A549 (cell line): Measurements from ENCODE around the gene RNF112. TPM values are rescaled to one million over a fixed set of nuclear protein-coding genes. Genes with fewer than 3 reads are reported as not detected.

Experiments used
- ATAC-seq, 2 experiments: fragments of 200-7000 bp in 1 of 2; fragments of >200 bp in 1 of 2; cut with Nextera tagmentation in 1 of 2; cut with Tn5 transposase in 1 of 2; 3 replicates each; pipeline versions ENCODE4 v1.8.0 to v1.9.1; 2018 to 2020; ENCODE audit warnings: mild to moderate bottlenecking in 1 of 2, moderate library complexity in 1 of 2
- CTCF ChIA-PET: fragments of 300-600 bp; sonication (Branson Sonifier 250); formaldehyde crosslinking; extraction: SDS; loops from one replicate; lab custom pipeline; 2021; ENCODE audit warnings: antibody characterized with exemption, inconsistent platforms; lab: Yijun Ruan, JAX
- POLR2A ChIA-PET: fragments of 350-600 bp; formaldehyde crosslinking; extraction: SDS; loops from one replicate; lab custom pipeline; 2021; ENCODE audit warnings: antibody characterized with exemption, inconsistent platforms; lab: Yijun Ruan, JAX
- DNase-seq, 2 experiments: peaks; one replicate each; pipeline versions ENCODE4 v3.0.0 to v3.0.0-alpha.2; 2011 to 2016; ENCODE audit warnings: low read depth in 1 of 2, low spot score in 1 of 2
- FAIRE-seq: peaks from 2 replicates; lab custom pipeline; 2011; peaks lifted over from hg19 to GRCh38; lab: Jason Lieb, UNC
- H3K27ac ChIP-seq, 2 experiments: fragments of >200 bp; sonication (Bioruptor Twin); formaldehyde crosslinking; 3 replicates each; pipeline ENCODE4 v1.5.1; 2016 to 2017
- H3K4me1 ChIP-seq: fragments of >200 bp; sonication (Bioruptor Twin); formaldehyde crosslinking; 3 replicates; pipeline ENCODE4 v1.6.1; 2016
- H3K4me2 ChIP-seq: fragments of >200 bp; sonication (Bioruptor Twin); formaldehyde crosslinking; 3 replicates; pipeline ENCODE4 v1.6.1; 2016
- H3K4me3 ChIP-seq: fragments of >200 bp; sonication (Bioruptor Twin); formaldehyde crosslinking; 3 replicates; pipeline ENCODE4 v1.5.1; 2016
- H3K9me3 ChIP-seq: fragments of >200 bp; sonication (Bioruptor Twin); formaldehyde crosslinking; 3 replicates; pipeline ENCODE4 v1.6.1; 2016
- BHLHE40 ChIP-seq: IDR thresholded peaks from 2 replicates; pipeline ENCODE4 v1.6.1; 2012; ENCODE audit warnings: low read depth, low read length, inconsistent platforms
- CBX2 ChIP-seq: fragments of 200-600 bp; sonication (generic); IDR thresholded peaks from 2 replicates; pipeline ENCODE4 v1.6.1; 2016; ENCODE audit warnings: low read depth, mild to moderate bottlenecking, borderline replicate concordance
- CEBPB ChIP-seq, 2 experiments: fragments of >200 bp in 1 of 2; sonication (Bioruptor Twin) in 1 of 2; formaldehyde crosslinking in 1 of 2; IDR thresholded peaks; 2 replicates each; pipeline ENCODE4 v1.6.1; 2012 to 2016
- CHD2 ChIP-seq: fragments of 150-350 bp; IDR thresholded peaks from 2 replicates; pipeline ENCODE4 v1.6.1; 2014; ENCODE audit warnings: low read length; ENCODE audit not compliant: partially characterized antibody
- CHD4 ChIP-seq: fragments of 200-600 bp; sonication (generic); IDR thresholded peaks from 2 replicates; pipeline ENCODE4 v1.6.1; 2016; ENCODE audit warnings: antibody characterized with exemption, mild to moderate bottlenecking, borderline replicate concordance
- EHF ChIP-seq: fragments of 250-450 bp; sonication (Bioruptor Pico); IDR thresholded peaks from 2 replicates; pipeline ENCODE4 v1.5.0; 2020; ENCODE audit warnings: mild to moderate bottlenecking
- EHMT2 ChIP-seq: fragments of 200-600 bp; sonication (generic); IDR thresholded peaks from 2 replicates; pipeline ENCODE4 v1.6.1; 2016; ENCODE audit warnings: antibody characterized with exemption, low read depth, mild to moderate bottlenecking, moderate library complexity
- FOXS1 ChIP-seq: fragments of 250-450 bp; sonication (Bioruptor Pico); IDR thresholded peaks from 2 replicates; pipeline ENCODE4 v1.5.0; 2020; ENCODE audit warnings: mild to moderate bottlenecking, moderate library complexity
- GATA3 ChIP-seq: IDR thresholded peaks from 2 replicates; pipeline ENCODE4 v1.6.1; 2012; ENCODE audit warnings: borderline replicate concordance
- HOXA7 ChIP-seq: fragments of 250-450 bp; sonication (Bioruptor Pico); IDR thresholded peaks from 2 replicates; pipeline ENCODE4 v1.5.0; 2020; ENCODE audit warnings: mild to moderate bottlenecking, moderate library complexity
- JUN ChIP-seq, 2 experiments: fragments of >200 bp; sonication (Bioruptor Twin); formaldehyde crosslinking; IDR thresholded peaks; 2 replicates in 1 of 2; 3 replicates in 1 of 2; pipeline ENCODE4 v1.6.1; 2016 to 2017
- KDM1A ChIP-seq: fragments of 200-600 bp; sonication (generic); IDR thresholded peaks from 2 replicates; pipeline ENCODE4 v1.6.1; 2016; ENCODE audit warnings: low read depth, mild to moderate bottlenecking
- MAFK ChIP-seq: fragments of 450-650 bp; IDR thresholded peaks from 2 replicates; pipeline ENCODE4 v1.6.1; 2014; ENCODE audit not compliant: partially characterized antibody
- MAZ ChIP-seq: fragments of 150-350 bp; IDR thresholded peaks from 2 replicates; pipeline ENCODE4 v1.6.1; 2014; ENCODE audit warnings: antibody characterized with exemption, low read depth, low read length, borderline replicate concordance
- MYC ChIP-seq: IDR thresholded peaks from 2 replicates; pipeline ENCODE4 v1.6.1; 2012; ENCODE audit warnings: mild to moderate bottlenecking, inconsistent platforms, low read length, improper control_type of control experiment, borderline replicate concordance
- NPAS2 ChIP-seq: fragments of 250-450 bp; sonication (Bioruptor Pico); IDR thresholded peaks from 2 replicates; pipeline ENCODE4 v1.8.0; 2022; ENCODE audit warnings: mild to moderate bottlenecking, moderate library complexity, borderline replicate concordance
- RCOR1 ChIP-seq: fragments of 150-350 bp; IDR thresholded peaks from 2 replicates; pipeline ENCODE4 v1.6.1; 2014; ENCODE audit warnings: antibody characterized with exemption, low read length, low read depth
- RFX5 ChIP-seq: fragments of 450-650 bp; IDR thresholded peaks from 2 replicates; pipeline ENCODE4 v1.7.1; 2014; ENCODE audit warnings: antibody characterized with exemption, mild to moderate bottlenecking, moderate library complexity
- RNF2 ChIP-seq: fragments of 200-600 bp; sonication (generic); IDR thresholded peaks from 2 replicates; pipeline ENCODE4 v1.6.1; 2016; ENCODE audit warnings: low read depth, mild to moderate bottlenecking, antibody characterized with exemption, moderate library complexity, borderline replicate concordance
- SMC3 ChIP-seq: fragments of >200 bp; sonication (Bioruptor Twin); formaldehyde crosslinking; IDR thresholded peaks from 3 replicates; pipeline ENCODE4 v1.6.1; 2018; ENCODE audit warnings: inconsistent platforms
- SREBF2 ChIP-seq: fragments of 450-650 bp; IDR thresholded peaks from 2 replicates; pipeline ENCODE4 v1.6.1; 2014; ENCODE audit warnings: mild to moderate bottlenecking, moderate library complexity
- TP53 ChIP-seq: fragments of 250-450 bp; sonication (Bioruptor Pico); IDR thresholded peaks from 2 replicates; pipeline ENCODE4 v1.5.0; 2021; ENCODE audit warnings: mild to moderate bottlenecking, moderate library complexity
- ZFP36 ChIP-seq: fragments of 450-650 bp; IDR thresholded peaks from 2 replicates; pipeline ENCODE4 v1.6.1; 2014; ENCODE audit warnings: borderline replicate concordance; ENCODE audit not compliant: partially characterized antibody
- ZNF302 ChIP-seq: fragments of 250-450 bp; sonication (Bioruptor Pico); IDR thresholded peaks from 2 replicates; pipeline ENCODE4 v1.9.0; 2021; ENCODE audit warnings: inconsistent platforms, mild to moderate bottlenecking, moderate library complexity
- WGBS: methylation state at CpG from one replicate; pipeline ENCODE4 v1.1.6; 2017; ENCODE audit errors: missing lambda C conversion rate; 5-methylcytosine and 5-hydroxymethylcytosine counted together
- polyA plus RNA-seq, 4 experiments: library from polyadenylated mRNA; depleted of rRNA in 3 of 4; stranded (reverse); fragments of >200 nt; fragmentation: RNase III in 1 of 4; extraction: RNeasy Plus Mini Kit Qiagen cat#74134 plus additional on column Dnase treatment in 1 of 4; gene quantifications; 2 replicates in 3 of 4; 3 replicates in 1 of 4; pipeline ENCODE4 v1.2.3, GENCODE V29; 2011 to 2017
- TF ChIP-seq, protein P1 (sequence below): fragments of 150-350 bp; IDR thresholded peaks from 2 replicates; pipeline ENCODE4 v1.6.1; 2014; ENCODE audit warnings: low read depth, mild to moderate bottlenecking, low read length
- TF ChIP-seq, protein P2 (sequence below): fragments of 250-450 bp; sonication (Bioruptor Pico); IDR thresholded peaks from 2 replicates; pipeline ENCODE4 v1.5.0; 2020; ENCODE audit warnings: low read depth, mild to moderate bottlenecking, moderate library complexity
- TF ChIP-seq, protein P3 (sequence below): fragments of >200 bp; sonication (Bioruptor Twin); formaldehyde crosslinking; IDR thresholded peaks from 2 replicates; pipeline ENCODE4 v1.6.1; 2016
- TF ChIP-seq, protein P4 (sequence below): IDR thresholded peaks from 2 replicates; pipeline ENCODE4 v1.6.1; 2012
- TF ChIP-seq, protein P5 (sequence below): fragments of >200 bp; sonication (Bioruptor Twin); formaldehyde crosslinking; IDR thresholded peaks from 3 replicates; pipeline ENCODE4 v1.5.1; 2016

Gene RNF112
- polyA plus RNA-seq, 2 of the 4 experiments (the other 2 are of a cell fraction) = 0.27 to 1.4 TPM

DNA sequence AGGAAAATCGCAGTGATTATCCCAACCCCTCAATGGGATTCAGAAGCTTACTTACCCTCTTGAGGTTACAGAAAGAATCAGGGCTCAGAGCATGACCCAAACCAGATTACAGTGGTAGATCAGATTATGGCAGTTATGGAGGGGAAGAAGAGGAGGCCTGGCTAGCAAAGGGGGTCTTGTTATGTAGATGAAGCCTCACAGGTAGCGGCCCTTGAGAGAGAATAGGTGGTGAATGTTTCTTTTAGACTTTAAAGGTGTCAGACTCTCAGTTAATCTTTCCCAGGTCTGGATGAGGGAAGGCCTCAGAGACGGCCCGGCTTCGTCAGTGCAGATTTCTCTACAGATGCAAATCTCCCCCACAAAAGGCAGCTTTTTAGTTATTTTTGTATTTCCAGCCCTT lies 15.6 kb downstream of the RNF112 start:
- H3K4me1 ChIP-seq = peaks cover 13% of the 10 kb centered on the region
- no peak overlapping the region for H3K4me3 ChIP-seq
- no peaks in the 10 kb centered on the region for H3K9me3 ChIP-seq
- H3K27ac ChIP-seq = no peak overlapping the region
- H3K4me2 ChIP-seq = no peak overlapping the region
- DNase-seq = no peak
- ATAC-seq = no peak
- no peak for FAIRE-seq
- ChIA-PET POLR2A (no interaction called here), CTCF (interaction anchor here (1.3 to 5.8 kb wide), 2 partner anchors 20 to 64 kb away, joined by 11 to 46 read pairs; partner anchors contain the start of gene B9D1)
- WGBS = 92% methylated on average over 5 of the region's 5 CpGs
- no peak for TF ChIP-seq EHMT2
- TF ChIP-seq, protein P1, sequence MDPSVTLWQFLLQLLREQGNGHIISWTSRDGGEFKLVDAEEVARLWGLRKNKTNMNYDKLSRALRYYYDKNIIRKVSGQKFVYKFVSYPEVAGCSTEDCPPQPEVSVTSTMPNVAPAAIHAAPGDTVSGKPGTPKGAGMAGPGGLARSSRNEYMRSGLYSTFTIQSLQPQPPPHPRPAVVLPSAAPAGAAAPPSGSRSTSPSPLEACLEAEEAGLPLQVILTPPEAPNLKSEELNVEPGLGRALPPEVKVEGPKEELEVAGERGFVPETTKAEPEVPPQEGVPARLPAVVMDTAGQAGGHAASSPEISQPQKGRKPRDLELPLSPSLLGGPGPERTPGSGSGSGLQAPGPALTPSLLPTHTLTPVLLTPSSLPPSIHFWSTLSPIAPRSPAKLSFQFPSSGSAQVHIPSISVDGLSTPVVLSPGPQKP = no peak
- no peak for TF ChIP-seq HOXA7 (CRISPR knock-in tag)
- no peak for TF ChIP-seq MAFK
- TF ChIP-seq RNF2 = no peak
- TF ChIP-seq, all 56 proteins: peak for 0

DNA sequence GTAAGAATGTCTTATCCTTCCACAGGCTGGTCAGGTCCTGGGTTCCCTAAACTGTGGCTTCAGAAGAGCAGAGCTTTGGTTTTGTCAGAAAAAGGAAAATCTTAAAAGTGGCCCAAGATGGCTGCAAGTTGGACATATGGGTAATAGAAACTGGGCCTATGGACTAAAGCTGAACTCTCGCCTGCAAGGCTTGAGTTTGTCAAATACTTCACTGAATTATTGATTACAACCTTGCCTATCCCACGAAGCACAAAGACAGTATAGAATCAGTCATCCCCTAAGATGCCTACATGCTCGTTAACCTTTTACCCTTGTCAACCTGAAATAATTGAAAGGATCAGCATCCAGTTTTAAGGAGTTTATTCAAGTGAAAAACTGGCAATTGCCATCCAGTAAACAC lies 20.7 kb downstream of the RNF112 start:
- H3K4me2 ChIP-seq = no peak overlapping the region
- TF ChIP-seq ZNF302 (no peak), SMC3 (no peak), GATA3 (no peak), EHF (no peak), TP53 (CRISPR knock-in tag) (no peak), RNF2 (no peak), MAFK (no peak), JUN (IDR thresholded peaks at IDR 0.05) (no peak), CEBPB (IDR thresholded peaks at IDR 0.05) (no peak)
- TF ChIP-seq, protein P2, sequence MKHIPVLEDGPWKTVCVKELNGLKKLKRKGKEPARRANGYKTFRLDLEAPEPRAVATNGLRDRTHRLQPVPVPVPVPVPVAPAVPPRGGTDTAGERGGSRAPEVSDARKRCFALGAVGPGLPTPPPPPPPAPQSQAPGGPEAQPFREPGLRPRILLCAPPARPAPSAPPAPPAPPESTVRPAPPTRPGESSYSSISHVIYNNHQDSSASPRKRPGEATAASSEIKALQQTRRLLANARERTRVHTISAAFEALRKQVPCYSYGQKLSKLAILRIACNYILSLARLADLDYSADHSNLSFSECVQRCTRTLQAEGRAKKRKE (CRISPR knock-in tag) = no peak
- TF ChIP-seq, protein P3, sequence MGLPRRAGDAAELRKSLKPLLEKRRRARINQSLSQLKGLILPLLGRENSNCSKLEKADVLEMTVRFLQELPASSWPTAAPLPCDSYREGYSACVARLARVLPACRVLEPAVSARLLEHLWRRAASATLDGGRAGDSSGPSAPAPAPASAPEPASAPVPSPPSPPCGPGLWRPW = no peak
- DNase-seq (no peak), ATAC-seq (no peak), FAIRE-seq (no peak)
- H3K9me3 ChIP-seq = no peaks in the 10 kb centered on the region
- WGBS = 58% methylated on average over 3 of the region's 3 CpGs
- no peak overlapping the region for H3K27ac ChIP-seq
- POLR2A ChIA-PET = no interaction called here
- CTCF ChIA-PET = interaction anchor here (1.0 to 5.8 kb wide), 3 partner anchors 15 to 69 kb away, joined by 7 to 46 read pairs (median 12); partner anchors contain the start of gene B9D1
- no peak overlapping the region for H3K4me3 ChIP-seq
- no peaks in the 10 kb centered on the region for H3K4me1 ChIP-seq

DNA sequence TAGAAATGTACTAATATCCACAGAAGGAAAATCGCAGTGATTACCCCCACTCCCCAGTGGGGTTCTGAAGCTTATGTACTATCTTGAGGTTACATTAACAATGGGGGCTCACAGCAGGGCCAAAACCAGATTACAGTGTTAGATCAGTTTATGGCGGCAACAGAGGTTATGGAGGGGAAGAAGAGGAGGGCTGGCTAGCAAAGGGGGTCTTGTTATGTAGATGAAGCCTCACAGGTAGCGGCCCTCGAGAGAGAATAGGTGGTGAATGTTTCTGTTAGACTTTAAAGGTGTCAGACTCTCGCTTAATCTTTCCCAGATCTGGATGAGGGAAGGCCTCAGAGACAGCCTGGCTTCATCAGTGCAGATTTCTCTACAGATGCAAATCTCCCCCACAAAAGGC lies 22.2 kb downstream of the RNF112 start:
- TF ChIP-seq, protein P4, sequence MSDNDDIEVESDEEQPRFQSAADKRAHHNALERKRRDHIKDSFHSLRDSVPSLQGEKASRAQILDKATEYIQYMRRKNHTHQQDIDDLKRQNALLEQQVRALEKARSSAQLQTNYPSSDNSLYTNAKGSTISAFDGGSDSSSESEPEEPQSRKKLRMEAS = no peak
- no peak for TF ChIP-seq FOXS1 (CRISPR knock-in tag)
- no peak for TF ChIP-seq RCOR1
- TF ChIP-seq MAZ = no peak
- TF ChIP-seq CHD2 = no peak
- TF ChIP-seq JUN (IDR thresholded peaks at IDR 0.05) = no peak
- no peak for TF ChIP-seq CBX2
- TF ChIP-seq KDM1A = no peak
- TF ChIP-seq, protein P2 (CRISPR knock-in tag) = no peak
- no peak for TF ChIP-seq MYC
- TF ChIP-seq NPAS2 = no peak
- TF ChIP-seq, protein P5, sequence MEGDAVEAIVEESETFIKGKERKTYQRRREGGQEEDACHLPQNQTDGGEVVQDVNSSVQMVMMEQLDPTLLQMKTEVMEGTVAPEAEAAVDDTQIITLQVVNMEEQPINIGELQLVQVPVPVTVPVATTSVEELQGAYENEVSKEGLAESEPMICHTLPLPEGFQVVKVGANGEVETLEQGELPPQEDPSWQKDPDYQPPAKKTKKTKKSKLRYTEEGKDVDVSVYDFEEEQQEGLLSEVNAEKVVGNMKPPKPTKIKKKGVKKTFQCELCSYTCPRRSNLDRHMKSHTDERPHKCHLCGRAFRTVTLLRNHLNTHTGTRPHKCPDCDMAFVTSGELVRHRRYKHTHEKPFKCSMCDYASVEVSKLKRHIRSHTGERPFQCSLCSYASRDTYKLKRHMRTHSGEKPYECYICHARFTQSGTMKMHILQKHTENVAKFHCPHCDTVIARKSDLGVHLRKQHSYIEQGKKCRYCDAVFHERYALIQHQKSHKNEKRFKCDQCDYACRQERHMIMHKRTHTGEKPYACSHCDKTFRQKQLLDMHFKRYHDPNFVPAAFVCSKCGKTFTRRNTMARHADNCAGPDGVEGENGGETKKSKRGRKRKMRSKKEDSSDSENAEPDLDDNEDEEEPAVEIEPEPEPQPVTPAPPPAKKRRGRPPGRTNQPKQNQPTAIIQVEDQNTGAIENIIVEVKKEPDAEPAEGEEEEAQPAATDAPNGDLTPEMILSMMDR = no peak
- no peak for TF ChIP-seq MAFK
- no peak for TF ChIP-seq RFX5
- no peak for TF ChIP-seq CHD4
- no peak for TF ChIP-seq SREBF2
- TF ChIP-seq ZNF302 = no peak
- TF ChIP-seq CEBPB (IDR thresholded peaks at IDR 0.05) = no peak
- TF ChIP-seq BHLHE40 = no peak
- TF ChIP-seq ZFP36 = no peak
- H3K4me2 ChIP-seq = no peak overlapping the region
- H3K4me1 ChIP-seq = no peaks in the 10 kb centered on the region
- DNase-seq = no peak
- CTCF ChIA-PET = interaction anchor here (0.6 to 6.3 kb wide), 9 partner anchors 10 to 376 kb away, joined by 3 to 75 read pairs (median 3); partner anchors contain the start of genes B9D1 and MAPK7
- POLR2A ChIA-PET = no interaction called here
- no peaks in the 10 kb centered on the region for H3K9me3 ChIP-seq
- FAIRE-seq = no peak
- WGBS = 68% methylated on average over 5 of the region's 5 CpGs
- ATAC-seq = no peak
- no peak overlapping the region for H3K27ac ChIP-seq
- no peak overlapping the region for H3K4me3 ChIP-seq
